ENCODE data around the gene MACROD2. TPM values are rescaled to one million over a fixed set of nuclear protein-coding genes. Genes with fewer than 3 reads are reported as not detected.

The MACROD2 gene
- total RNA-seq, 1 experiment from 2014 or later: 0.24 TPM

DNA sequence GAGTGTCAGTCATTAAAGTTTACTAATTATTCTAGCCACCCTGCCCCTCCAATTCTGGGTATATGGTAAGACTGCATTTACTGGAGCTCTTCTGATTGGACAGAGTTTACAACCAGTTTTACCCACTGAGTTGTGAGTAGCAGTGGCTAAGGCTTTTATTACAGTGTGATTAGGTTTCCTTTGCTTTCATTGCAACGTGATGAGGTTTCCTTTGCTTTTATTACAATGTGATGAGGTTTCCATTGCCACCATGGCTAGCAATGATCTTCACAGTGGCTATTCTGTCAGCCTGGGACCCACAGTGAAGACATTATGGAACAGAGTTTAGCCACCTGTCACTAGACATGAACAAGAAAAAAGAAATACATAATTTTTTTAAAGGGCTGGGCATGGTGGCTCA, 1052.3 kb downstream of the MACROD2 start:
- DNase-seq (ENCODE audit: low read depth): no peak

DNA sequence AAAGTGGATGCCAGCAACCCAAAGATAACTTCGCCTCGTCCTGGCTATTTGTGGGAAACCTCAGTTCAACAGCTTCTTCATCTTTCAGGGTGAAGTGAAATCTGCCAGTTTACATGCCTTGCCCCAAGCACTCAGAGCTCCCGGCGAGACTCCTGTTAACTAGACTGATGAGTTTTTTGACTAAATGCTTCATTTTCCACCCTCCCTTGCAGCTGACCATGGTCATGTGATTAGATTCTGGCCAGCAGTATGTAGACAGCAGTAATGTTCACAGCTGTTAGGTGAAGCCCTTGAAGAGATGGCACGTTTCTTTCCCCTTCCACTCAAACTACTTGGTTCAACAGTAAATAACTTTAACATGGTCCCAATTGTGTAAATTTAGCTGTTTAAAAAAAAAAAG, 1060.9 kb downstream of the MACROD2 start:
- DNase-seq (ENCODE audit: low read depth): no peak

DNA sequence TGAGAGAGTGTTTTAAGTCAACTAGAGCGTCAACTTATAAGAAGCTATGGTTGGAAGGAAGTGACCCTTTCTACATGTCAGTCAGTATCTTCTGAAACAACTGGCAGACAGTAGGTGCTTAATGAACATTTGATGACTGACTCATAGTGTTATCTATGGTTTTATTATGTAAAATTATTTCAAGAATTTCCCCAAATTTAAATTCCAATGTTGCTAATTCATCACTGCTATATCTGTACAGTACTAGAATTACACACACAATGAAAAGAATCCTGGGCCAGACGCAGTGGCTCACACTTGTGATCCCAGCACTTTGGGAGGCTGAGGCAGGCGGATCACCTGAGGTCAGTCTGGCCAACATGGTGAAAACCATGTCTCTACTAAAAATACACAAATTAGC, 1063.5 kb downstream of the MACROD2 start:
- DNase-seq (ENCODE audit: low read depth): no peak

DNA sequence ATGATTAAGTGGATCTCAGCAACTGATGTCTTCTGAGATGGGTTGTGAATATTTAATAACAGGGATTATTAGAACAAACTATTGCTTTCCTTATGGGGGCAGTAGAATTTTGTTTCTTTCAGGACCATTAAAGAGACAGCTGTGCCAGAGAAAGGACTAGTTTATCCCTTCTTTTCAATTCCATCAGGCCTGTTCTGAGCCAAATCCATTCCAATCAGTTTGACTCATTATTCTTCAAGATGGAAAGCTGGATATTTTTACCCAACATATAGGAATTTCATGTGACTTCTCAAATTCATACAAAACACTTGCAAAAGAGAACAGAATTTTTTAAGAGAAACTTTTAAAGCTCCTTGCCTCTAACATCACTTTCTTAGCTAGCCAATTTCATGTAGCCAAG, 1064.1 kb downstream of the MACROD2 start:
- DNase-seq (ENCODE audit: low read depth): no peak

DNA sequence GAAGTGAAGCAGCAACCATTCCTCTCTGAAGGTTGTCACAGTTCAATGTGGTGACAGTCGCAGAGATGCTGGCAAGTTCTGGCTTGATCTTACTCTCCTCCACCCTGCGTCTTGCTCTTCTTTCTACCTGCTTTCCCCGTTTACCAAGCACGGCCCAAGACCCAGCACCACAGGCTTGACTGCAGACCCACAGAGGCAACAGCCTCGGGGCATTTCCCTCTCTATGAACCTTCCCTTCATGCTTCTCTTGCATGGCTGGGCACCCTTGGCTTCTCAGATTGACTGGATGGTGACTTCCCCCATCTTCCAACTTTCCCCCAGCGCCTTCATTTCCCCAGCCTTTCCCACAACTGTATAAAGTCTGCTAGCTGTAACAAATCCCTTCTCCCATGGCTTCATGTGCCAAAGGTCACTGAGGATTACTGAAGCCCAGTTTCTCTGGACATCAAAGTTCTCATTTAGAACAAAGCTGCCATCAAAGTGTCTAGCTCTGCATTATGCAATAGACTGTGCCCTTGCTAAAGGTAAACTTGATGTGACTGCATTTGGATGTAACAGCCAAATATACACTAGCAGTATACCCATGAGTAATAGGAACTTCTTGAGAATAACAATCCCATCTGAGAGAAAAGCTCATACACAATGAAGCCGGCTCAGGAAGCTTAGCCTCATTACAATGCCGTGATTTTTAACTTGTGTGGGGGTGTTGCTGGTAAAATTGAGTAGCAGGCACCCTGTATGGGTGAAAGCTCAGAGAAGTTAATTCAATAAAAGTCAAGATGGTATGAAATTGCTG, 1065.1 kb downstream of the MACROD2 start:
- no peak for DNase-seq (ENCODE audit: low read depth)

DNA sequence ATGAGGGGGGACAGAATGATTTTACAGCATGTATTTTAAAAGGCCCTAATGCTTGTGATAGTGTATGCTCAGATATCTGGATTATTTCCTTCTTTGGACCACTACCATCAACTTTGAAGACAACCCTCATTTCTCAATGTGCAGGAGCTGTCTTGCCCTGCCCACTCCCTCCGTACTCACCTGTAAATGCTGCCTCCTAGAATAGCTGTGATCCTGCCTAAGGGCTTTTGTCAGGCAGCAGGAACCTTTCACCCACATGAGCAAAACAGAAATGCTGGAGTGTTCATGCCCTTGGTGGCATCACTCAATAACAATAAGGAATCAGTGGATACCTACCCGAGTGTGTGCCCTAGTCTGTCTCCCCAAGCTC, 1065.7 kb downstream of the MACROD2 start:
- no peak for DNase-seq (ENCODE audit: low read depth)

DNA sequence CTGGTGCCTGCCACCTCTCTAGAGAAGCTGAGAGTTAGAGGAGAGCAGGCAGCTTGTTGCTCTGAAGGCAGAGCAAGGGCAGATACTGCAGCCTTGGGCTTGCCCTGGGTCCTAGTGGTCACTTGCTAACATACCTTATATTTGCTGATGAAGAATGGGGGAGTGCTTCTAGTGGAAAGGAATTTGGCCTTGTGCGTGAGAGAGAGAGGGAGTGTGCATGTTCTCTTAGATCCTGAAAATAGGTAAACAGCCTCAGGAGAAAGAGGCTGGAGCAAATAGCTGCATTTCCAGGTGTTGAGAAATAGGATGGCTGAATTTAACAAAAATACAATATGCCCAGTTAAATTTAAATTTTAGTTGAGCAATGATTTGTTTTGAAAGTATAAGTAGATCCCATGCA, 1066.6 kb downstream of the MACROD2 start:
- no peak for DNase-seq (ENCODE audit: low read depth)

DNA sequence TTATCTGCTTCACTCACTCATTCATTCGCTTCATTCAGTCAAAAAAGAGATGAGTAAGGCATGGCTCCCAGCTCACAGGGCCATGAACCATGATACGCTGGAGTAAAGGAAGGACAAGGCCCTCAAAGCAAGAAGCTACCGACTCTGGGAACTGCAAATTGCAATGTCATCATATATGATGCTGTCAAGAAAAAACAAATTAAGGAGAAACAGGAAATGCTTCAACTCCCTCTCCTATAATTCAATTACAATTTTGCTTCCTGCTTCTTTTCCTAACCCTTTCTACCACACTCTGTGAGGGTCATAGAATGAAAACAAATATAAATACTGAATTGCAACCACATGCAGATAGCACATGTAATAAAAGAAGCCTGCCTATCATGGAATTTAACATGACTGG, 1067.8 kb downstream of the MACROD2 start:
- DNase-seq (ENCODE audit: low read depth): no peak

DNA sequence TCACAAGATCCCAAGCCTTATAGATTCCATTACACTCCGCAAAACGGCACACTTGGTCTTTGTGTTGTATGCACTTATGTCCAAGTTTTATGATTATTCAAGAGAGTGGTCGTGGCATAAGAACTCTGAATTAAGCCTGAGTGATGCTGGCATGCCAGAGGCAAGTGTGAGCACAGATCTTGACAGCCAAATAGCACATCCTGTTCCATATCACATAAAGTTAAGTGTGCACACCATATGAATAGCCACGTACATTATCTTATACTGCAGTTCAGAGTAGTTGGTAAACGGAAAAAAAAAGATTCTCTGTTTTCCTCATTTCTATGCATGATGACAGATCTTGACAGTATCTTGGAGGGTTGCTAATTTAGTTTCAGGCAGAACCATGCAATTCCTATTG, 1069.4 kb downstream of the MACROD2 start:
- no peak for DNase-seq (ENCODE audit: low read depth)

DNA sequence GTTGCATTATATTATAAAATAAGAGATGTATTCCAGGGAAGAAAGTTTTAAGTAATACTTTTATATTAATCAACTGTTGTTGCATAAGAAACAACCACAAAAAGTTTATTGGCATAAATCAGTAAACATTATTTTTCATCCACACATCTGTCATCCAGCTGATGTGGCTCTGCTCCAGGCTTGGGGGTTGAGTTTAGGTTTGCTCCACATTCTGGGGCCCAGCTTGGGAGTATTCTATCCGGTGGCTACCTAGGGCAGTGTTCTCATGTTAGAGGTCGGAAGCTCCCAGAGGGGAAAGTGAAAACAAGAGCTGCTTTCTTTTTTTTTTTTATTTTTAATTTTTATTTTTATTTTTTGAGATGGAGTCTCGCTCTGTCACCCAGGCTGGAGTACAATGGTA, 1070.5 kb downstream of the MACROD2 start:
- no peak for DNase-seq (ENCODE audit: low read depth)

DNA sequence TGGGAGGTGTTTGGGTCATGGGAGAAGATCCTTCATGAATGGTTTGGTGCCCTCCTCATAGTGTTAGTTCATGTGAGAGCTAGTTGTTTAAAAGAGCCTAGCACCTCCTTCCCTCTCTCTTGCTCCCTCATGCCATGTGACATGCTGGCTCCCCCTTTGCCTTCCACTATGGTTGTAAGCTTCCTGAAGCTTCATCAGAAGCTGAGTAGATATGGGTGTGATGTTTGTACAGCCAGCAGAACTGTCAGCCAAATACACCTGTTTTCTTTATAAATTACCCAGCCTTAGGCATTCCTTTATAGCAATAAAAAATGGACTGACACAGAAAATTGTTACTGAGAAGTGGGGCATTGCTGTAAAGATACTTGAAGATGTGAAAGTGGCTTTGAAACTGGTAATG, 1073.2 kb downstream of the MACROD2 start:
- DNase-seq (ENCODE audit: low read depth): no peak

DNA sequence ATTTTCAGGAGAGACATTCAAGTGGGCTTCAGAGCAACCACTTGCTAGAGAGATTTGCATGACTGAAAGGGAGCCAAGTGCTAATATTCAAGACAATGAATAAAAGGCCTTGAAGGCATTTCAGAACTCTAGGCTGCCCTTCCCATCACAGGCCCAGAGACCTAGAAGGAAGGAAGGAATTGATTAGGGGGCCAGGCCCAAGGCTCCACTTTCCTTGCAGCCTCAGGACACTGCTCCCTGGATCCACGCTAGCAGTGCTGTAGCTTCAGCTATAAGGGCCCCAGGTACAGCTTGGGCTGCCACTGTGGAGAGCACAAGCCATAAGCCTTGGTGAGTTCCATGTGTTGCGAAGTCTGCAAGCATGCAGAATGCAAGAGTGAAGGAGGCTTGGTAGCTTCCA, 1074.0 kb downstream of the MACROD2 start:
- no peak for DNase-seq (ENCODE audit: low read depth)

DNA sequence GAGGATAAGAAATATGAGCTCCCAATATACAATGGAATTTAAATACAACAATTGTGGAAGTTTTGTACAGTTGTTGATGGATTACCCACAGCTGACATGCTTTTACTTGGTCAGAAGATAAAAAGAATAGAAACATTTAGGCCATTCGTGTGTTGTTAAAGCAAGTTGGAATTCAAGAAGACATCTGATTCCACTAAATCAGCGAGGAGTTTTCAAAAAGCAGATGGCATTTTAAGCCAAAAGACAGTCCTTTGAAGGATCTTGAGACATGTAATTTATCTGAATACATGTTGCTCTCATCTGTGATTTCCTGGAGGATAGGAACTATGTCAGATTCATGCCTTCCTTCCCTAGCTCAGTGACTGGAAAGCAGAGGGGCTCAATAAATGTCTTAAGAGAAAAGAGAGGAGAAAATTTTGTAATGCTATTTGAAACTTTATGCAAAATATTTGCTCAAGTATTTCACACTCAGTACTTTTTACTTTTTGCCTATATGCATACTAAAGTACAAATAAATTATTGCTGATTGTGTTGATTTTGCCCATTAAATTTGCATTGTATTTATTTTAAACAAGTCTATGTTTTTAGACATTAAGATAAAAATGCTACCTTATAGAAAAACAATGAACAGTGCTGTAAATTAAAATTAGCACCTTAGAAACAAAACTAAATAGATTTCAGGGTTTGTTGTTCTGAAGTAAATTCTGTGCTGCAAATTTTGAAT, 1075.9 kb downstream of the MACROD2 start:
- no peak for DNase-seq (ENCODE audit: low read depth)

DNA sequence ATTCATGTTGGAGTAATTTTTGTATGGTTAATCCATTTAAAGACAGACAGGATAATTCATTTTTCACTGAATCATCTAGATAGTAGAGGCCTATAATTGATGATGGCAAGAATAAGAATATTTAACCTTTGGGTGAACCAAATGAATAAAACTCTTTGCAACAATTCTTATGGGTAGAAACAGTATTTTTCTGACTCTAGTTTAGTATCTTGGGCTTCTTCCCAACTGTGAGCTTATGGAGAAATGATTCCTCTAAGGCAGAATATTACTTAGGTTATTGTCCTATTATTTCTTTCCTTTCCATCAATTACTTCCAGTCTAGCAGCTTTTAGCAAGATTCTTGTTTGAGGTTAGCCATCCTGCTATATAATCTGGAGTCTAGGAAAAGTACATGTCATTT, 1077.0 kb downstream of the MACROD2 start:
- no peak for DNase-seq (ENCODE audit: low read depth)

DNA sequence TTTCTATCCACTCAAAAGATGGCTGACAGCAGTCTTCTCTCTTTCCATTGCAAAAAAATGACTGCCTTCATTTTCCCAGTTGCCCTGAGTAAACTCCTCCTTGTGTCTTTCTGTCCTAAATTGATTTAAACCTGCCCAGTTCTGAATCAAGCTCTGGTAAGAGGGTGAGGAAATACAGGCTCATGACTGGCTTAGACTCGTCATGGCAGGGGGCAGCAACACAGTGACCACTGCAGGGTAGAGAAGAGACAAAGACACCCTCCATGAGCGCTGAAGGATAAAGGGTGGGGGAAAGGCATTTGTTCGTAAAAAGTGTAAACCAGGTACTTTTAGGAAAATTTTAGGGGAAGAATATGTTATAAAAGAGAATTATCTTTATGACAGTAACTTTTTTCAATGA, 1080.3 kb downstream of the MACROD2 start:
- no peak for DNase-seq (ENCODE audit: low read depth)

DNA sequence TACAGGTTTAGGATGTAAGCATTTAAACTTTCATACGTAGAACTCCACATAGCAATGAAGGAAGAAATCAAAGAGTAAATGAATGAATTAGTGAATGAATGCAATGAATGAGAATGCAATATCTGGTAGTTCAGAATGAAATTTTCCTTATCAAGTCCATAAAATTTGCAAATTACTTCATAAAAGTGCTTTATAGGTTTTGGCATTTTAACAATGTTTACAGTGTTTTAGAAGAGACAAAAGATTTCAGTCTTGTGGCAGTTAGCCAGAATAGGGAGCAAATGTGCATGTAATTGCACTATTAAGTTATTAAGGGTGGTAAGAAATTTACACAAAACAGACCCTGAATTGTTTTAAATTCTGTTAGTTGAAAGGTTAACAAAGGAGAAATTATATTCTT, 1081.5 kb downstream of the MACROD2 start:
- no peak for DNase-seq (ENCODE audit: low read depth)

DNA sequence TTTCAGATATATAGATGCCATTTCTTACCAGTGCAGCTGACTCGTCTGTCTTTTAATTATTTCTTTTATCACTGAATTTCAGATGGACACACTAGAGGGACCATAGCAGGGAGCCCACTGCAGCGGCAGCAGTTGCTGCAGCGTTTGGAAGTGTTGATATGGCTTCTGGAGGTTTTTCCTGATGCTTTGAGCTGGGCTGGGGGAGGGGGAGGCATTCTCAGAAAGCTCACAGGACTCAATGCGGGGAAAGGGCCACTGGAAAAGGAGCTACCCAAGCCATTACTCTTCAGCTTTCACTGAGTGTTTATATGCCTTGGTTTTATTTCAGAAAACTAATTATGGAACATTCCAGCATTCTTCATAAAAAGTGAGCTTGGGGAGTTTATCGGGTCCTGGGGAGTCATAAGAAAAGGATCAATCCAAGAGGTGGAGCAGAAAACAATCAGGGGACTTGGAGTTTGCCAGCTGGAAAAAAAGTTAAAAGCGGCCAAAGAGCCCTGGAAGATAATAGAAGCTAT, 1082.5 kb downstream of the MACROD2 start:
- no peak for DNase-seq (ENCODE audit: low read depth)

DNA sequence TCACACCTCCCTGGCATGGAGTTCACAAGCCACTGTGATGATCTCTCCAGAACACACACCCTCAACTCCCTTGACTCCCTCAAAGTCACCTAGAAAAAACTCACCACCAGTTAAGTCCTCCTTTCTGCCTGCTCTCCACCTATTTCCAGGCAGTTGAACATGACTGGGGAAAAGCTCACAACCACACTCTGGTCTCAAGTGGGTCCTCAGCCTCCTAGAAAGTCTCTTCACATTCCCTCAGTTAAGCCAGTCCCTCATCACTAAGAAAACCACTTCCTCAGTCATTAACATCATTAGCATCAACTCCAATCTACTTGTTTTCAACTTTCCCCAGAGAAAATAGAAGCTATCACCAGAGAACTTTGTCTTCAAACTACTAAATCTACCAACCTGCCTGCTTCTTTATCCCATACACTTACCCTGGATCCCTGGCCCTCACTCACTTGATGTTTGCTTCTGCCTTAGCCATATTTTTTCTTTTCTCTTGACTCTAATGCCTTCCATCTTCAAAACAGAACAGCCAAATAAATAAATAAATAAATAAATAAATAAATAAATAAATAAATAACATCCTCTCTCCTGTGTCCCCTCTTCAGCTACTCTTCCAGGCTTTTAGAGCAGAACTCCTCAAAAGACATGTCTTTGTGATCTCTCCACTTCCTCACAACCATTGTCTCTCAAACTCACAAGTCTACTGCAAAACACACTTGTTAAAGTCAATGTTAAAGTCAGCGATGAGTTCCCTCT, 1084.5 kb downstream of the MACROD2 start:
- DNase-seq (ENCODE audit: low read depth): no peak

DNA sequence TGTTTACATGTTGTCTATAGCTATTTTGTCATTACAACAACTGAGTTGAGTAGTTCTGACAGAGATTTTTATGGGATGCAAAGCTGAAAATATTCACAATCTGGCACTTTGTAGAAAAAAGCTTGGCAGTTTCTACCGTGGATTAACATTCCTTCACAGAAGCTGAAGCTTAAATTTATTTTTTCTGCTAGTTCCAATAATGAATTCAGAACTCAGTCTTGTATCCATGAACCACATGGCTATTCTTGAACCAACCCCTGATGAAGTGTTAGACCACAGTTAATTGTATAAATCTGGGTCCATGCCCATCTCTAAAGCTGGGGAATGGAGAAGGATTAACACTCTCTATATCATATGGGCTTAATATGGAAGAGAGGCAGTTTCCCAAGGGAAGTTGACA, 1085.9 kb downstream of the MACROD2 start:
- DNase-seq (ENCODE audit: low read depth): no peak

DNA sequence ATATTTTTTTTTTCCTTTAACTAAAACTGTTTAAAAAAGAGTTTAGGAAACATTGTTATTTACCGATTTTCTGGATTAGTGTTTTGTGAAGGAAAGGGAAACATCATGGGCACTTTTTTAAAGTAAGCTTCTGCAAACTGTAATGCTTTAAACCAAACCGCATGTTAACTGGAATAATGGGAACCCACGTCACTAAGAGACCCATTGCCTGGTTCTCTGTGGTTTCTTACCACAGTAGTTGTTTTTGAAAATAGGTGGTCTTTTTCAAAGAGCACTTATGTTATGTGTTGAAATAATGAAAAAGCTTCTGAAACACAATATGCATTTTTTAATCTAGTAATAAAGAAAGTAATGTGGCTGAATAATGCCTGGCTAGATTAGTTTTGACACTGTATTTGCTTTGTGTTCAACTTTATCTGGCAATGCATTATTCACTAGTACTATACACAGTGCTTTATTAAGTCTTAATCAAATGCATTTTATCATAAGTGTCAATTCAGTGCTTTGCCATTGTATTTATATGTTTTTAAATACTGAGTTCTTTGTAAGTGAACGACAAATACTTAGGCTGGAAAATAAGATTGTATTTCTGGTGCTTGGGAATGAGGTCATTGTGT, 1096.2 kb downstream of the MACROD2 start:
- DNase-seq (ENCODE audit: low read depth): no peak

DNA sequence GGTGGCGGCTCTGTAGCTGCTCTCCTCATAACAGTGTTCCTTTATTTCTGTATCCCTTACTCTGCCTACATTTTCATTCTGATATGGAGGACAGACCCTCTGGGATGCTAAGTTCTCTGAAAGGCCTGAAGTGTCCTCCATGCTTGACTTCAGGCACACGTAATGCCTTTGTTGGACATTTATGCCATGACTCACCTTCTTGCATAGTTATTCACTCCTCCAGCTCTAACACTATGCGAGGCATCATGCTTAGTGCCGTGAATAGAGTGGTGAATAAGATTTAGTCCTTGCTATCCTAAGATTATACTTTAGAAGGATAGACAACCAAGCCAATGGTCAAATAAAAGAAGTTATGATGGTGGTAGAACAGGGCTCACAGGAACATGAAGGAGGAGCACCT, 1103.0 kb downstream of the MACROD2 start:
- DNase-seq (ENCODE audit: low read depth): no peak

DNA sequence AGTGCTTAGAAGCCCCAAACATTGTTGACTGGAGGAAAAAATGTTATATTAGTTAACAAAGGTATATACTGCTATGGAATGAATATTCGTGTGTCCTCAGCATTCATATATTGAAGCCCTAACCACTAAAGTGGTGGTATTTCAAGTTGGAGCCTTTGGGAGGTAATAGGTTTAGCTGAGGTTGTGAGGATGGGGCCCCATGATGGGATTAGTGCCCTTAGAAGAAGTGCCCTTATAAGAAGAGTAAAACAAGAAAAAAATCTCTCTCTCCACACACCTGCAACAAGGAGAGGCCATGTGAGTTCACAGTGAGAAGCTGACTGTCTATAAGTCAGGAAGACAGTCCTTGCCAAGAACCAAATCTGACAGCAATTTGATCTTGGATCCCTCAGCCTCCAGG, 1103.8 kb downstream of the MACROD2 start:
- DNase-seq (ENCODE audit: low read depth): no peak

Data from RPMI7951 (cell line).